Muscle layer of colon (tissue), 2 donors: Measurements from ENCODE around the gene DNAI7.

Source experiments
- H3K27ac ChIP-seq: one replicate; pipeline ENCODE4 v1.7.0; 2013; ENCODE audit warnings: low read depth, mild to moderate bottlenecking, low read length, moderate library complexity
- H3K27me3 ChIP-seq, 2 donors: one replicate each; pipeline ENCODE4 v1.7.0; 2013; ENCODE audit warnings: low read length in 2 of 2, mild to moderate bottlenecking in 2 of 2; ENCODE audit not compliant: insufficient read depth in 2 of 2, control insufficient read depth in 1 of 2
- H3K36me3 ChIP-seq: one replicate; pipeline ENCODE4 v1.7.0; 2013; ENCODE audit warnings: mild to moderate bottlenecking, low read length; ENCODE audit not compliant: insufficient read depth
- H3K4me1 ChIP-seq: one replicate; pipeline ENCODE4 v1.7.0; 2013; ENCODE audit warnings: mild to moderate bottlenecking, low read length; ENCODE audit not compliant: insufficient read depth
- H3K4me3 ChIP-seq, 2 donors: one replicate each; pipeline ENCODE4 v1.7.0; 2013; ENCODE audit warnings: low read length in 2 of 2, low read depth in 1 of 2, mild to moderate bottlenecking in 1 of 2, moderate library complexity in 1 of 2
- H3K9ac ChIP-seq: one replicate; pipeline ENCODE4 v1.7.0; 2013; ENCODE audit warnings: low read length
- H3K9me3 ChIP-seq: one replicate; pipeline ENCODE4 v1.7.0; 2013; ENCODE audit warnings: mild to moderate bottlenecking, low read length
- donor health status: abdominal sarcoma.
- donor health status: Adenocarcinoma of cecum.

DNAI7 gene

DNA sequence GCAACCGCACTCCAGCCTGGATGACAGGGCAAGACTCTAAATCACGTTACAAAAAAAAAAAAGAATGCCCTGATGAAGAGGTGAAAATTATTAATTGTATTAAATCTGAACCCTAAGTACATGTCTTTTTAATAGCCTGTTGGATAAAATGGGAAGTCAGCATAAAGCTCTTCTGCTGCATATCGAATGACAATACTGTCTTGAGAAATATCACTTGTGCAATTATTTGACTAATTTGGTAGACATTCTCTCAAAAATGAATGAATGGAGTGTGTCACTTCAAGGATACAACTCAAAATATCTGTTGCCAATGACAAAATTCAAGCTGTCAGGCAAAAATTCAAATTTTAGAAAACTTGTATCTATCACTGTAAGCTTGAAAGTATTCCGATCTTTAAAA, 38.9 kb downstream of the DNAI7 start:
- H3K9me3 ChIP-seq = no peaks in the 10 kb centered on the region
- H3K36me3 ChIP-seq = no peaks in the 10 kb centered on the region
- H3K4me1 ChIP-seq = no peaks in the 10 kb centered on the region
- H3K27me3 ChIP-seq = no peaks in the 10 kb centered on the region
- H3K9ac ChIP-seq = no peak overlapping the region
- H3K4me3 ChIP-seq = no peak overlapping the region
- H3K27ac ChIP-seq = no peak overlapping the region

DNA sequence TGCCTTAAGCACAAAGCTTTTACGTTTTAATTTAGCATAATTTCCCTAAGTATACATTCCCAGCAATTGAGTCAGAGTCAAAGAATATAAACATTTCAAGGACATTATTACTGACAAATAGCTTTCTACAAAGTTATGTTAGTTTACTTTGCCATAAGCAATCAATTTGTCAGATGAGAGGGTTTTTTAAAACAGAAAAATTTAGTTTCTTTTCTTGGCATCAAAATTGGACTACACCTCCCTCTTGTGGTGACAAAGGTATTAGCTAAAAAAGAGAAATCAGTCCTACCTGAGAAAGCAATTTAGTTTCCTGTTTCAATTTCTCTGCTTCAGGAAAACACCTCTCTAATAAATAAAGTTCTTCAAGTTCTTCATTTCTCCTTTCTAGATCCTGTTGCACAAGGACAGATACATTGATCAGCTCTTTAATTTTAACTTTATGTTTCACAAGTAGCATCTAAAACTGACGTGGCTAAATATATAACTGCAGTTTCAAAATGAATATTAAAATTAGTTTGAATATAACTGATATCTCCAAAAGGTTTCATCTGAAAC, 39.9 kb downstream of the DNAI7 start:
- no peaks in the 10 kb centered on the region for H3K27me3 ChIP-seq
- H3K9ac ChIP-seq = no peak overlapping the region
- no peak overlapping the region for H3K4me3 ChIP-seq
- no peak overlapping the region for H3K27ac ChIP-seq
- no peaks in the 10 kb centered on the region for H3K9me3 ChIP-seq
- H3K36me3 ChIP-seq = no peaks in the 10 kb centered on the region
- H3K4me1 ChIP-seq = no peaks in the 10 kb centered on the region

DNA sequence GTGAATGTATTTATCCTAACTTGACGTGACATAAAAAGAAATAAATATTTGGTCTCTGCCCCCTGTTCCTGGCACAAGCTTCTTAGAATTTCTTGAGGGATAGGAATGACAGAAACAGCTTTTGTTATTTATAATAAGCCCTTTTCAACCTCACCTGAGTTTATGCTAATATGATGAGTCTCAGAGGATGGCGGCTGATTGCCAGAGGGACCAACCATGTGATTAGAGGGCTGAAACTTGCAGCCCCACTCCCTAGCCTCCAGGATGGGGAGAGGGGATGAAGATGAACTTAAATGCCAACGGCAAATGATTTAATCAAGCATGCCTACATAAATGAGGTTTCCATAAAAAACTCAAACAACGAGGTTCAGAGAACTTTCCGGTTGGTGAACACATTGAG, 42.9 kb downstream of the DNAI7 start:
- Histone ChIP-seq H3K36me3 (no peaks in the 10 kb centered on the region), H3K4me3 (no peak overlapping the region), H3K4me1 (no peaks in the 10 kb centered on the region), H3K9me3 (no peaks in the 10 kb centered on the region), H3K27ac (no peak overlapping the region), H3K9ac (no peak overlapping the region), H3K27me3 (no peaks in the 10 kb centered on the region)

DNA sequence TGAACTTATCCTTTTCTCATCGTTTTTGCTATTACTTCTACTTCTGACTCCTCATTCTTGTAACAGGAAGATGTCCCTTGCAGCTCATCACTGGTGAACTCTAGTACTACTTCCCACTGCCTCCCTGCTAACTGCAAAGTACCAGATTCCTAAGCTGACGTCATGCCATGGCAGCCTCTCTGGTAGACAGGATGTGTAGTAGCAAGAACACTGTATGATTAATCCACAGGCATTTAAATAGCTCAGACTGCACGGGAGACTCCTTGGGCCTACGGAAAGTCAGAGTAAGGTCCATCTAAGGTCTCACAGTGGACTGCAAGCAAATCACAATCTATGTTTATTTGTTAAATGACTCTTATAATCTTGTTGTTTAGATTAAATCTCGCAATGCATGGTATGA, 43.5 kb downstream of the DNAI7 start:
- no peak overlapping the region for H3K27ac ChIP-seq
- no peak overlapping the region for H3K9ac ChIP-seq
- H3K4me3 ChIP-seq = no peak overlapping the region
- H3K9me3 ChIP-seq = no peaks in the 10 kb centered on the region
- no peaks in the 10 kb centered on the region for H3K4me1 ChIP-seq
- no peaks in the 10 kb centered on the region for H3K27me3 ChIP-seq
- H3K36me3 ChIP-seq = no peaks in the 10 kb centered on the region

DNA sequence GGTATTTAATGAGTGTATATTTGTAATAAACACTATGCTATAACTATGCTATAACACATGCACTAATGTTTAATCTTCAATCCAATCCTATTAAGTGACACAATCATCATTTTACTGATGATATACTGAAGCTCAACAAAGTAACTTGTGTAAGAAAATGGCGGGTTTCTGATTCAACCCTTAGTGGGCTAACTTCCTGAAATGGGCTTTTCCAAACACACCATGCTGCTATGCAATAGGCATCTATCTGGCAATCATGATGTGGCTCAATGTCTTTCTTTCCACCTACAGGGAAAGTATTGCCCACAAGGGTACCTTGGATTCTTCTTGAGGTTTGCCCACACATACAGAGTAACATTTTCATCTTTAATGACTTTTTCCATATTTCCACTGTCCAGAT, 48.3 kb downstream of the DNAI7 start:
- H3K9me3 ChIP-seq = no peaks in the 10 kb centered on the region
- no peak overlapping the region for H3K27ac ChIP-seq

DNA sequence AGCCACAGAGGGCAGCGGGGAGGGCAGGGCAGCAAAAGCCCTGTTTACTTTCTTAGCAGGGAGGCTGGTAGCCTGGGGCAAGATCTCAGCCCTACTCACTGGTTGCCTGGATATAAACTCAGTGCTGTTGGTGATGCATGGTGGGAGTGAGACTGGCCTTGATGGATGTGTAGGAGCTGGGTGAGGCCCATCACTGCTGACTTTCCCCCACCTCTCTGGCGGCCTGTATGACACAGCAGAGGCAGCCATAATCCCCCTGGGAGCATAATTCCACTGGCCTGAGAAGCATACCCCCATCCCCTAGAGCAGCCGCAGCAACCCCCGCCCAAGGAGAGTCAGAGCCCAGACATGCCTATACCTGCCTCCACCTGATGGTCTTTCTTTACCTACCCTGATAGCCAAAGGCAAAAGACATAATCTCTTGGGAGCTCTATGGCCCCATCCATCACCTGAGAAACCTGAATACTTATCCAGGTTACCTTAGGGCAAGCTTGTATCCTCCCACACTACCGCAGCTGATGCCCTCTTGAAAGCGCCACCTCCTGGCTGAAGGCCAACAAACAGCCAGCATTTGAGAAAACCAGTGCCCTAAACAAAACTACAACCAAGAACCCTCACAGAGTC, 59.3 kb downstream of the DNAI7 start:
- Histone ChIP-seq H3K4me3 (no peak overlapping the region), H3K9me3 (no peaks in the 10 kb centered on the region), H3K36me3 (no peaks in the 10 kb centered on the region), H3K9ac (no peak overlapping the region), H3K27ac (no peak overlapping the region), H3K4me1 (no peaks in the 10 kb centered on the region), H3K27me3 (no peaks in the 10 kb centered on the region)

More for the DNA sequence above, 48.3 kb downstream of the DNAI7 start:
- H3K27me3 ChIP-seq = no peaks in the 10 kb centered on the region
- no peak overlapping the region for H3K9ac ChIP-seq
- no peaks in the 10 kb centered on the region for H3K36me3 ChIP-seq
- no peaks in the 10 kb centered on the region for H3K4me1 ChIP-seq
- no peak overlapping the region for H3K4me3 ChIP-seq

DNA sequence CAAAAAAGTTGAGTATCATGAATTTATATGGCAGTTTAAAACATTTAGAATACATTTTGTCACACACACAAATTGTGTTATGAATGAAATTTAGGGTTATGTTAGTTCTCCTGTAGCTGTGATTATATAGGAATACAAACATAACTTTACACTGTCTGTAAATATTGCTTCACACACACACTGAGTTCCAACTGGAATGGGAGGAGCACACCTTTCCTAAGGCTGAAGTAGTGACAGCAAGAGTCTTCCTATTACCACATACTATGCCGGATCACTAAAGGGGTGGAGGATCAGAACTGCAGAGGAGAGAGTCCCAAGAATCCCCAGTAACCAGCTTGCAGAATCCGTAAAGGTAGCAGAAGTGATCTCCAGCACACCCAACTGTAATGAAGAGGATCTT, 63.7 kb downstream of the DNAI7 start:
- H3K9ac ChIP-seq = no peak overlapping the region
- H3K9me3 ChIP-seq = no peaks in the 10 kb centered on the region
- H3K36me3 ChIP-seq = no peaks in the 10 kb centered on the region
- H3K4me3 ChIP-seq = no peak overlapping the region
- H3K27ac ChIP-seq = no peak overlapping the region
- no peaks in the 10 kb centered on the region for H3K27me3 ChIP-seq
- H3K4me1 ChIP-seq = no peaks in the 10 kb centered on the region

DNA sequence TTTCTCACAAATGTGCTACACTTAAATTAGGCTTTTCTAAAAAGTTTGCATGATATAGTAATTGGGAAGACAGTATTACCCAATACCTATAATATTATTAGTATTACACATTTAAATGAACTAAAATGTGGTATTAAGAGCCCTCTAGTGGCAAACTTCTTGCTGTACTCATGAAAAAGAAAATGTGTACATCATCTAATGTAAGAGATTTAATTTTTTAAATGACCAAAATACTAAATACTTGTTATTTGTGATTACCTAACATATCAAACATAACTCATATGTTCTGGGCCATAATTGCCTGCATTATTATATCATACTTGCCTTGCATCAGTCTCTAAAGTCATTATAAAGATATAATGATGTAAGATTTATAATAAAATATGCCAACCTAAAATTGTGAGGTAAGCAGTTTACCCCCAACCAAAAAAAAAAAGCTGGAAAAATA, 64.2 kb downstream of the DNAI7 start:
- no peak overlapping the region for H3K4me3 ChIP-seq
- no peaks in the 10 kb centered on the region for H3K27me3 ChIP-seq
- H3K27ac ChIP-seq = no peak overlapping the region

DNA sequence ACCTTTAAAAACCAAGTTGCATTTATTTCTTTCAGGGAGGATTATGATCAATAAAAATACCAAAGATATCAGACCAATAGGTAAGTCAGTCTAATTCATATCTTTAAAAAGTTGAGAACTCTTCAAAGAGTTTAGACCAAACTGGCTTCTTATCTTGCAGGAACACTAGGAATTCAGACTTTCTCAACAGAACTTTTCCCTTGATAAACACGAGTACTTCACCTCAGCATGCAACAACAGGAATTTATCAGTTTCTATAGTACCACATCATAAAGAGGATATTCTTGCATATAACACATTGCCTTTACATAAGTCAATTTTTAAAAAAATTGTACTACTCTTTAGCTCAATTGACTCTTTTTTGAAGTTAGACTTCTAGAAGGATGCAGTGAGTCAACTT, 68.2 kb downstream of the DNAI7 start:
- no peaks in the 10 kb centered on the region for H3K9me3 ChIP-seq
- H3K36me3 ChIP-seq = no peaks in the 10 kb centered on the region
- H3K27ac ChIP-seq = no peak overlapping the region
- H3K4me3 ChIP-seq = no peak overlapping the region
- H3K27me3 ChIP-seq = no peaks in the 10 kb centered on the region
- no peaks in the 10 kb centered on the region for H3K4me1 ChIP-seq
- no peak overlapping the region for H3K9ac ChIP-seq

More for the DNA sequence above, 64.2 kb downstream of the DNAI7 start:
- Histone ChIP-seq H3K9me3 (no peaks in the 10 kb centered on the region), H3K4me1 (no peaks in the 10 kb centered on the region), H3K9ac (no peak overlapping the region), H3K36me3 (no peaks in the 10 kb centered on the region)

DNA sequence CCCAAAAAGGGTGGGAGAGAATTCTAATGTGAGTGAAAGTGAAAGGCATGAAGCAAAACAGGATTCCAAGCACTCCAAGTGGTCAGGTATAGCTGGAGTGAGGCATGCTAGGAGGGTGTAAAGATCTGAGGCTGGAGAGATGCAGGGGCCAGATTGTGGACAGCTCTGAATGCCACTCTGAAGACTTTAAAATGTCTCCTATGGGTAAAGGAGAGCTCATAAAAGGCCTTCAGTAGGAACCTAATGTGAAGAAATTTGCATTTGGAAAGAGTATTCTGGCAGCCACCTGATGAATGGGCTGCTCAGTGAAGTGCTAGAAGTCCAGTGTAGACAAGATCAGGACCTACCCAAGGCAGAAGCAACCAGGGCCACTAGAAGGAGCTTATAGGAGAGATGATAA, 68.9 kb downstream of the DNAI7 start:
- H3K27me3 ChIP-seq = no peaks in the 10 kb centered on the region
- H3K4me1 ChIP-seq = no peaks in the 10 kb centered on the region
- no peak overlapping the region for H3K27ac ChIP-seq
- H3K4me3 ChIP-seq = no peak overlapping the region
- no peaks in the 10 kb centered on the region for H3K36me3 ChIP-seq
- no peaks in the 10 kb centered on the region for H3K9me3 ChIP-seq
- no peak overlapping the region for H3K9ac ChIP-seq

DNA sequence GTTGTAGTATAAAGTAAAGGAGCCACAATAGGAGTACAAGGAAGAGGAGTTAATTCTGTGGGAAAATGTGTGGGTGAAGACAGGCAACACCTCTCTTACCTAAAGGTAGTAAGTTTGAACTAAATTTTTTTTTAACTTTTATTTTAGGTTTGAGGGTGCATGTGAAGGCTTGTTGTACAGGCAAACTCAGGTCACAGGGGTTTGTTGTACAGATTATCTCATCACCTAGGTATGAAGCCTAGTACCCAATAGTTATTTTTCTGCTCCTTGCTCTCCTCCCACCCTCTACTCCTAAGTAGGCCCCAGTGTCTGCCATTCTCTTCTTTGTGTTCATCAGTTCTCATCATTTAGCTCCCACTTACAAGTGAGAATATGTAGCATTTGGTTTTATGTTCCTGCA, 70.5 kb downstream of the DNAI7 start:
- no peaks in the 10 kb centered on the region for H3K9me3 ChIP-seq
- no peaks in the 10 kb centered on the region for H3K4me1 ChIP-seq
- no peak overlapping the region for H3K27ac ChIP-seq
- H3K36me3 ChIP-seq = no peaks in the 10 kb centered on the region
- no peak overlapping the region for H3K9ac ChIP-seq
- H3K4me3 ChIP-seq = no peak overlapping the region
- H3K27me3 ChIP-seq = no peaks in the 10 kb centered on the region

DNA sequence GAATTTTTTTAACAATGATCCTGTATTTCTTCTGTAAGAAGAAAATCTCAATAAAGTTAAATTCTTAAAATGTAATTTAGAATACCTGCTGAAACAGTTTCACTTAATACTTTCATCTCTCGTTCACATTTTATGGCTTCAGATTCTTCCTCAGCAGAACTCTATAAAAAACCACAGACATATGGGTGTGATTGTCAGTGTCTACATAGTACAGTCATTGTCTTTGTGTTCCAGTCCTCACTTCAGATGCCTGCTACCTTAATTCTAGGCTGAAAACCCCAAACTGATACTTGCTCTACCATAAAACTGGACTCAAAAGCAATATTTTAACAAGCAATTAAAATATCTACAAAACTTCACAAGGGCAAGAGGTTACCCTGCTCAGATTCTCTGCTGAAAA, 71.8 kb downstream of the DNAI7 start:
- H3K9ac ChIP-seq = no peak overlapping the region
- H3K4me1 ChIP-seq = no peaks in the 10 kb centered on the region
- H3K4me3 ChIP-seq = no peak overlapping the region
- no peak overlapping the region for H3K27ac ChIP-seq
- H3K27me3 ChIP-seq = no peaks in the 10 kb centered on the region
- no peaks in the 10 kb centered on the region for H3K36me3 ChIP-seq
- no peaks in the 10 kb centered on the region for H3K9me3 ChIP-seq
